HepG2 (cell line): ENCODE data around the gene SEMA3B. TPM values are rescaled to one million over a fixed set of nuclear protein-coding genes. Genes with fewer than 3 reads are reported as not detected.
A peak's percentile ranks its signal among the peaks of the same experiment; 100 is the strongest.

Experiments
- ATAC-seq: fragments of 200-7000 bp; cut with Tn5 transposase; 3 replicates; pipeline ENCODE4 v1.9.1; 2020; ENCODE audit warnings: mild to moderate bottlenecking, moderate library complexity
- BruUV-seq: library from RNA; stranded (reverse); fragments of 400-500 nt; replicated peaks from 2 replicates; lab custom pipeline; 2021; lab: Mats Ljungman, UMichigan
- CTCF ChIA-PET: fragments of 300-600 bp; formaldehyde crosslinking; extraction: SDS; loops from one replicate; lab custom pipeline; 2021; ENCODE audit warnings: low total read pairs, inconsistent platforms, low intra/inter-chr PET ratio; lab: Yijun Ruan, JAX
- POLR2A ChIA-PET: fragments of 350-600 bp; sonication (Branson Sonifier 250); formaldehyde crosslinking; loops from one replicate; lab custom pipeline; 2020; ENCODE audit warnings: antibody characterized with exemption, inconsistent platforms; lab: Yijun Ruan, JAX
- DNase-seq: peaks from one replicate; pipeline ENCODE4 v3.0.0-alpha.2; 2015; ENCODE audit warnings: low spot score
- FAIRE-seq: peaks from 3 replicates; lab custom pipeline; 2011; peaks lifted over from hg19 to GRCh38; lab: Jason Lieb, UNC
- H2AFZ ChIP-seq: one replicate; pipeline ENCODE4 v1.6.1; 2011; ENCODE audit warnings: low read length, inconsistent platforms
- H3K27ac ChIP-seq: fragments of 300-600 bp; 3 replicates; pipeline ENCODE4 v1.8.0; 2011; ENCODE audit warnings: mixed run types, mild to moderate bottlenecking, mixed read lengths, low read length, inconsistent platforms; ENCODE audit not compliant: insufficient read depth; ENCODE audit errors: extremely low read length
- H3K27me3 ChIP-seq, 2 experiments: fragments of 200-600 bp in 1 of 2; 2 replicates in 1 of 2; 3 replicates in 1 of 2; pipeline versions ENCODE4 v1.6.0 to v1.8.0; 2011; ENCODE audit warnings: low read length in 2 of 2, mild to moderate bottlenecking in 2 of 2, moderate library complexity in 2 of 2, inconsistent platforms in 1 of 2; ENCODE audit not compliant: insufficient read depth in 2 of 2, control insufficient read depth in 1 of 2
- H3K36me3 ChIP-seq, 2 experiments: fragments of 200-600 bp in 1 of 2; replicated peaks in 1 of 2; 2 replicates in 1 of 2; 3 replicates in 1 of 2; pipeline versions ENCODE4 v1.5.1 to v1.8.0; 2011; ENCODE audit warnings: low read length in 2 of 2, inconsistent platforms in 1 of 2; ENCODE audit not compliant: insufficient read depth in 2 of 2, control insufficient read depth in 1 of 2
- H3K4me1 ChIP-seq: 2 replicates; pipeline ENCODE4 v1.5.1; 2012; ENCODE audit warnings: low read length, inconsistent platforms; ENCODE audit not compliant: insufficient read depth
- H3K4me2 ChIP-seq: 2 replicates; pipeline ENCODE4 v1.6.0; 2011; ENCODE audit warnings: low read depth, low read length, inconsistent platforms
- H3K4me3 ChIP-seq, 3 experiments: fragments of 200-600 bp in 1 of 3; sonication (generic), shearing (Covaris generic) in 1 of 3; replicated peaks in 1 of 3; 2 replicates each; pipeline ENCODE4 v1.5.1; 2011 to 2016; ENCODE audit warnings: low read length in 3 of 3, inconsistent platforms in 2 of 3, low read depth in 2 of 3, mild to moderate bottlenecking in 2 of 3, control low read depth in 1 of 3, mixed read lengths in 1 of 3; ENCODE audit not compliant: insufficient read depth in 1 of 3
- H3K79me2 ChIP-seq: one replicate; pipeline ENCODE4 v1.6.1; 2011; ENCODE audit warnings: low read length, inconsistent platforms; ENCODE audit not compliant: insufficient read depth
- H3K9ac ChIP-seq: 2 replicates; pipeline ENCODE4 v1.6.0; 2011; ENCODE audit warnings: mild to moderate bottlenecking, low read depth, low read length, inconsistent platforms; ENCODE audit not compliant: insufficient read depth
- H3K9me3 ChIP-seq: 2 replicates; pipeline ENCODE4 v1.5.1; 2012; ENCODE audit warnings: mild to moderate bottlenecking, low read length
- H4K20me1 ChIP-seq: 2 replicates; pipeline ENCODE4 v1.6.0; 2011; ENCODE audit warnings: inconsistent platforms, mild to moderate bottlenecking, low read length, moderate library complexity; ENCODE audit not compliant: insufficient read depth
- BRD4 ChIP-seq: sonication (generic); formaldehyde crosslinking; IDR thresholded peaks from 2 replicates; pipeline ENCODE4 v1.4.0; 2020; ENCODE audit warnings: missing genetic modification reagents
- NR2F6 ChIP-seq, 2 experiments: IDR thresholded peaks; 2 replicates each; pipeline ENCODE4 v1.6.1; 2016; ENCODE audit warnings: antibody characterized with exemption in 1 of 2, mild to moderate bottlenecking in 1 of 2
- POLR2AphosphoS2 ChIP-seq: IDR thresholded peaks from 2 replicates; pipeline ENCODE4 v1.6.1; 2011; ENCODE audit warnings: low read depth, low read length, improper control_type of control experiment
- POLR2G ChIP-seq: fragments of 200-400 bp; formaldehyde crosslinking; IDR thresholded peaks from 2 replicates; pipeline ENCODE4 v1.6.1; 2018; ENCODE audit warnings: mild to moderate bottlenecking, low read depth, low read length, moderate library complexity
- TCF7L2 ChIP-seq: IDR thresholded peaks from 2 replicates; pipeline ENCODE4 v1.6.1; 2011; ENCODE audit warnings: mild to moderate bottlenecking, low read depth, low read length, moderate library complexity
- ZC3H13 ChIP-seq: sonication (generic); formaldehyde crosslinking; IDR thresholded peaks from 2 replicates; pipeline ENCODE4 v1.8.1; 2023; ENCODE audit warnings: mild to moderate bottlenecking, missing genetic modification reagents, moderate library complexity
- WGBS: methylation state at CpG from one replicate; pipeline ENCODE4 v1.1.6; 2017; ENCODE audit warnings: low lambda C conversion rate; 5-methylcytosine and 5-hydroxymethylcytosine counted together
- in situ Hi-C: cut with HindIII; loops from 2 replicates; pipeline ENCODE4 v1.10.0; 2017; ENCODE audit warnings: low pct_unique_long_range_greater_than_20kb; ENCODE audit not compliant: extremely low pct_ligation_motif_present
- intact Hi-C: fragments of 100-400 bp; cut with micrococcal nuclease; formaldehyde crosslinking; loops from one replicate; pipeline ENCODE4 v1.10.0; 2022; ENCODE audit not compliant: unreplicated experiment
- polyA plus RNA-seq, 8 experiments: library from polyadenylated mRNA; depleted of rRNA in 3 of 8; stranded (reverse) in 7 of 8; unstranded in 1 of 8; fragments of >200 nt; fragmentation: Illumina TruSeq in 4 of 8; extraction: Trizol in 4 of 8; gene quantifications; 2 replicates each; pipeline versions ENCODE4 v1.2.1 to v1.2.3, GENCODE V29; 2011 to 2016; ENCODE audit warnings: low read depth in 4 of 8, missing spikeins in 1 of 8, mixed read lengths in 1 of 8; ENCODE audit not compliant: insufficient read depth in 1 of 8
- total RNA-seq, 5 experiments: library from RNA; depleted of rRNA; stranded (reverse); fragments of >200 nt; fragmentation: Illumina TruSeq; extraction: Trizol; gene quantifications; 2 replicates each; pipeline ENCODE4 v1.2.3, GENCODE V29; 2016; ENCODE audit warnings: low read depth in 1 of 5

Gene SEMA3B
- total and polyA plus RNA-seq, 2 of the 13 experiments (the other 11 are each of a cell fraction or from before 2014, with no cell fraction given), result 93.2 to 158 TPM

DNA sequence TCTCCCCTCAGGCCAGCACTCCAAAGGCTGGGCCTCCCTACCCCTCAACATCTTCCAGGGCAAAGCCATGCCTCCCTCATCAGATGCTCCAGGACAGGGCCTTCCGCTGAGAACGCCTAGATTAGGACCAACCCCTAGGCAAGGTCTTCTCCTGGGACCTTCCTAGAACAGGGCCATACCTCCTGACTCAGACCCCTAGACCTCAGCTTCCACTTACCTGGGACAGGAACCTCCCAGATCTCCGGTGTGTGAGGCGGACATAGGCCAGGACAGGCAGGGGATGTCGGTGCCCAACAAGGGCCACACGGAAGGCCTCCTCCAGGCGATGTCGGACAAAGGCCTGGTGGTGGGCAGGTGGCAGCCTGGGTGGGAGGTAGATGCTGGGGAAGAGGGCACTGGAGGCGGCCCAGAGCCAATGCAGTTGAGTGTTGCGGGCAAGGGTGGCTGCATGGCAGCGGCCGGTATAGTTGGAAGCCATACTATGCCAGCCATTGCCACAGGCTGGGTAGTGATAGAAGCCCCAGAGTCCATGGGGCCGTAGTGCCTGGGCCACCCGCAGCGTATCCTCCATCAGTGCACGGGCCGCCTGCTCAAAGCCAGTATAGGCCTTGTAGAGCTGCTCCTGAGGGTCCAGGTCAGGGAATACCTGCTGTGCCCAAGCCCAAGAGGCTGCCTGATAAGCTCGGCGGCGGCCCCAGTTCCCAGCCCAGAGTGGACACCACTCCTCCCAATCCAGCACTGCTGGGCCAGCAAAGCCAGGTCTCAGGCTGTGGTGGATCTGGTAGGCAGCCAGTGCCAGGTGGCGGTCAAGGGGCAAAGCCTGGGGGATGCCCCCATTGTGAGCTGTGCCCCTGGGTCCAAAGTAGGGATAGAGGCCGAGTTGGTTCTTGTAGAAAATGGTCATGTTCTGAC lies 25.8 kb downstream of the SEMA3B start:
- no peaks in the 10 kb centered on the region for H4K20me1 ChIP-seq
- no peak for DNase-seq
- peaks cover 20% of the 10 kb centered on the region for H3K79me2 ChIP-seq
- in situ Hi-C loops, result no loop called here
- H3K27me3 ChIP-seq, result no peaks in the 10 kb centered on the region; a peak in 1 of 5 replicates
- H3K9ac ChIP-seq, result no peak overlapping the region
- CTCF ChIA-PET, result no interaction called here
- intact Hi-C loops, result no loop called here
- H2AFZ ChIP-seq, result no peak overlapping the region
- no peak overlapping the region for H3K27ac ChIP-seq
- no peak overlapping the region for H3K4me3 ChIP-seq
- ATAC-seq, result no peak
- BruUV-seq, result no TSS peak
- H3K4me2 ChIP-seq, result no peak overlapping the region
- no peaks in the 10 kb centered on the region for H3K9me3 ChIP-seq
- WGBS, result 92% methylated on average over 8 of the region's 22 CpGs
- POLR2A ChIA-PET, result interaction anchor here (1.2 to 3.4 kb wide), 2 partner anchors 31 to 34 kb away, joined by 4 to 25 read pairs; no protein-coding TSS in a partner anchor
- H3K36me3 ChIP-seq, result peaks cover 7 to 10% of the 10 kb centered on the region in 2 experiments; a peak in 3 of 5 replicates
- peak; percentile 62; the same call in 1 of the 2 replicates for TF ChIP-seq ZC3H13
- no peak for TF ChIP-seq BRD4 (CRISPR knock-in tag)
- FAIRE-seq, result no peak
- peaks cover 46% of the 10 kb centered on the region for H3K4me1 ChIP-seq

DNA sequence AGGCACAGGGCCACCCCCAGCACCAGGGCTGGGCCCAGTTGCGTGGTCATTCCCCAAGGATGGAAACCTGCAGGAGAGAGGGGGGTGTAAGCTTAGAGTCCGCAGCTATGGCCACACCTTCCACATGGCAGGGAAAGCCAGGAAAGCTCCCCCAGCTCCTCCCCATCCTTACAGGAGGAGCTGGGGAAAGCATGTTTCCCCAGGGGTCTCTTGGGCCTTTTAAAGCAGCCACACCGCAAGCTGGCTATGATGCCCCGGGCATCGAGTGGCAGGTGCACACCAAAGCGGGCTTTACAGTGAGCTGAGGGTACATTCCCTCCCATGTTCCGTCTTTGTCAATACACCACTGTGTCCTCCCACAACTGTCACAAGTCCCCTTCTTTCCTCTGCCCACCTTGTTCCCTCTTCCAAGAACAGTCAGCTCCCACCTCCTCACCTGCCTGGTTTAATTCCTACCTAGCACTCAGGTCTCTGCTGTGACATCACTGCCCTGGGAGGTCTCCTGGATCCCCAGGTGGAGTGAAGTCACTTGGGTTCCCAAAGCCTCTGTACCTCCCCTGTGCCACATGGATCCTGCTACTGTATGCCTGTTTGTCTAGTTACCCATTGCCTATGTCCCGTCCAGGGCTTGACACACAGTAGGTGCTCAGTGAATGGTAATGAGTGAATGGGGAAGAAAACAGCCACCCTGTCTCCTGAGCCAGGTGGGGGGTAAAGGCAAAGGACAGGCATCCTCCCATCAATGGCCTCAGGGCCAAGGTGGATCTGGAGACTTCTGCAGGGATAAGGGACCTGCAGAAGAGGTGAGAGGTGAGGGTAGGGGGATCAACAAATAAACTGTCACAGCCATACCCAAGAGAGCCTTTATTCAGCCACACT lies 26.8 kb downstream of the SEMA3B start:
- in situ Hi-C loops, result no loop called here
- no peak for DNase-seq
- POLR2A ChIA-PET, result interaction anchor here (0.5 kb wide), 1 partner anchor 17 kb away, joined by 3 read pairs; no protein-coding TSS in a partner anchor
- no peak overlapping the region for H3K4me3 ChIP-seq
- intact Hi-C loops, result no loop called here
- H3K27ac ChIP-seq, result no peak overlapping the region
- CTCF ChIA-PET, result no interaction called here
- H2AFZ ChIP-seq, result no peak overlapping the region
- peaks cover 50% of the 10 kb centered on the region for H3K4me1 ChIP-seq
- ATAC-seq, result no peak
- no peaks in the 10 kb centered on the region; a peak in 1 of 5 replicates for H3K27me3 ChIP-seq
- H3K9me3 ChIP-seq, result no peaks in the 10 kb centered on the region
- no peaks in the 10 kb centered on the region for H4K20me1 ChIP-seq
- no peak overlapping the region for H3K9ac ChIP-seq
- TF ChIP-seq POLR2AphosphoS2 (no peak), POLR2G (0 out of 2 replicates have a peak, but pooled peaks have one; percentile 16), TCF7L2 (no peak), NR2F6 (IDR thresholded peaks at IDR 0.05) (no peak), NR2F6 (CRISPR knock-in tag; IDR thresholded peaks at IDR 0.05) (no peak)
- H3K4me2 ChIP-seq, result no peak overlapping the region
- no TSS peak for BruUV-seq
- no peak for FAIRE-seq
- peaks cover 22% of the 10 kb centered on the region for H3K79me2 ChIP-seq
- WGBS, result 100% methylated on average over 4 of the region's 8 CpGs
- peaks cover 1 to 3% of the 10 kb centered on the region in 2 experiments; a peak in 3 of 5 replicates for H3K36me3 ChIP-seq
